K562 (cell line): Measurements from ENCODE around the gene FFAR1.

ENCODE experiments used
- BRCA1 ChIP-seq, 2 experiments: fragments of 450-650 bp in 1 of 2; sonication (generic) in 1 of 2; formaldehyde crosslinking in 1 of 2; IDR thresholded peaks; 2 replicates each; pipeline versions ENCODE4 v1.5.0 to v1.6.1; 2017 to 2020; ENCODE audit warnings: mild to moderate bottlenecking in 1 of 2, missing genetic modification reagents in 1 of 2
- EGR1 ChIP-seq: fragments of 450-650 bp; conservative IDR thresholded peaks from 2 replicates; pipeline ENCODE4 v1.6.1; 2017; ENCODE audit warnings: mild to moderate bottlenecking
- GATAD2B ChIP-seq: fragments of 450-650 bp; IDR thresholded peaks from 2 replicates; pipeline ENCODE4 v1.6.1; 2017; ENCODE audit warnings: mild to moderate bottlenecking, borderline replicate concordance
- MEIS2 ChIP-seq: fragments of 450-650 bp; IDR thresholded peaks from 2 replicates; pipeline ENCODE4 v1.6.1; 2014; ENCODE audit warnings: mild to moderate bottlenecking; ENCODE audit not compliant: partially characterized antibody
- NCOA1 ChIP-seq: fragments of 450-650 bp; IDR thresholded peaks from 2 replicates; pipeline ENCODE4 v1.6.1; 2016; ENCODE audit warnings: low read depth
- RBM15 ChIP-seq: fragments of 200-400 bp; formaldehyde crosslinking; IDR thresholded peaks from 2 replicates; pipeline ENCODE4 v1.6.1; 2018; ENCODE audit warnings: mild to moderate bottlenecking, low read length, moderate library complexity; ENCODE audit not compliant: insufficient read depth
- YBX1 ChIP-seq: fragments of 450-650 bp; IDR thresholded peaks from 2 replicates; pipeline ENCODE4 v1.7.1; 2016; ENCODE audit warnings: mild to moderate bottlenecking
- ZBED1 ChIP-seq: IDR thresholded peaks from 2 replicates; pipeline ENCODE4 v1.6.1; 2014
- ZNF140 ChIP-seq: fragments of 250-450 bp; sonication (Bioruptor Pico); IDR thresholded peaks from 2 replicates; pipeline ENCODE4 v1.8.0; 2021; ENCODE audit warnings: moderate library complexity, mild to moderate bottlenecking, inconsistent platforms
- TF ChIP-seq, protein P1 (sequence below): fragments of 250-450 bp; sonication (Bioruptor Pico); IDR thresholded peaks from 2 replicates; pipeline ENCODE4 v1.5.0; 2020; ENCODE audit warnings: mild to moderate bottlenecking, borderline replicate concordance
- TF ChIP-seq, protein P2 (sequence below): sonication (generic); formaldehyde crosslinking; IDR thresholded peaks from 2 replicates; pipeline ENCODE4 v1.8.1; 2023; ENCODE audit warnings: mild to moderate bottlenecking, missing genetic modification reagents
- TF ChIP-seq, protein P3 (sequence below): fragments of 450-650 bp; conservative IDR thresholded peaks from 2 replicates; pipeline ENCODE4 v1.6.1; 2016; ENCODE audit warnings: missing genetic modification characterization, low read depth, mild to moderate bottlenecking, control low read depth, missing compliant biosample characterization
- TF ChIP-seq, protein P4 (sequence below): sonication (generic); formaldehyde crosslinking; IDR thresholded peaks from 2 replicates; pipeline ENCODE4 v1.8.1; 2023; ENCODE audit warnings: mild to moderate bottlenecking, missing genetic modification reagents

DNA sequence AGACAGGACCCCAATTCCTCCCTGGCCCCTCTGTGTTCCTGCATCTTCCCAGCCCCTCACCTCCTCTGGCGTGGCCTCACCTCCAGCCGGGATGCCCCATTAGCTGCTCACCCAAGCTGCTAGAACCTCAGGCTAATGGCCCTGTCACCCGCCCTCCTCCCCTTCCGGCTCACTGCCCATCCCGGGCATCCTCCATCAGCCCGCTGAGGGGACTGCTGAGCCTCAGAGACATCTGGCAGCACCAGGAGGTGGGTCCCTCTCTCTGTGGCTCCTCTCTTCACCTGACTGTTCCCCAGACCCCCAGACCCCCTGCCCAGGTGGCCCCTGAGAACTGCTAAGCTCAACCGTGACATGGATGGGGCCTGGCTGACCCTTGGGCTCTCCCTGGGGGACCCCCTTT is 2.9 kb downstream of the FFAR1 start:
- TF ChIP-seq NCOA1 (no peak), EGR1 (no peak), ZBED1 (no peak), GATAD2B (no peak), BRCA1 (IDR thresholded peaks at IDR 0.05) (no peak), BRCA1 (CRISPR knock-in tag; IDR thresholded peaks at IDR 0.05) (no peak), MEIS2 (no peak), ZNF140 (CRISPR knock-in tag) (no peak), YBX1 (no peak), RBM15 (no peak)
- TF ChIP-seq, protein P1, sequence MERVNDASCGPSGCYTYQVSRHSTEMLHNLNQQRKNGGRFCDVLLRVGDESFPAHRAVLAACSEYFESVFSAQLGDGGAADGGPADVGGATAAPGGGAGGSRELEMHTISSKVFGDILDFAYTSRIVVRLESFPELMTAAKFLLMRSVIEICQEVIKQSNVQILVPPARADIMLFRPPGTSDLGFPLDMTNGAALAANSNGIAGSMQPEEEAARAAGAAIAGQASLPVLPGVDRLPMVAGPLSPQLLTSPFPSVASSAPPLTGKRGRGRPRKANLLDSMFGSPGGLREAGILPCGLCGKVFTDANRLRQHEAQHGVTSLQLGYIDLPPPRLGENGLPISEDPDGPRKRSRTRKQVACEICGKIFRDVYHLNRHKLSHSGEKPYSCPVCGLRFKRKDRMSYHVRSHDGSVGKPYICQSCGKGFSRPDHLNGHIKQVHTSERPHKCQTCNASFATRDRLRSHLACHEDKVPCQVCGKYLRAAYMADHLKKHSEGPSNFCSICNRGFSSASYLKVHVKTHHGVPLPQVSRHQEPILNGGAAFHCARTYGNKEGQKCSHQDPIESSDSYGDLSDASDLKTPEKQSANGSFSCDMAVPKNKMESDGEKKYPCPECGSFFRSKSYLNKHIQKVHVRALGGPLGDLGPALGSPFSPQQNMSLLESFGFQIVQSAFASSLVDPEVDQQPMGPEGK (CRISPR knock-in tag), result no peak
- TF ChIP-seq, protein P2, sequence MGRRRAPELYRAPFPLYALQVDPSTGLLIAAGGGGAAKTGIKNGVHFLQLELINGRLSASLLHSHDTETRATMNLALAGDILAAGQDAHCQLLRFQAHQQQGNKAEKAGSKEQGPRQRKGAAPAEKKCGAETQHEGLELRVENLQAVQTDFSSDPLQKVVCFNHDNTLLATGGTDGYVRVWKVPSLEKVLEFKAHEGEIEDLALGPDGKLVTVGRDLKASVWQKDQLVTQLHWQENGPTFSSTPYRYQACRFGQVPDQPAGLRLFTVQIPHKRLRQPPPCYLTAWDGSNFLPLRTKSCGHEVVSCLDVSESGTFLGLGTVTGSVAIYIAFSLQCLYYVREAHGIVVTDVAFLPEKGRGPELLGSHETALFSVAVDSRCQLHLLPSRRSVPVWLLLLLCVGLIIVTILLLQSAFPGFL (CRISPR knock-in tag), result no peak
- TF ChIP-seq, protein P3, sequence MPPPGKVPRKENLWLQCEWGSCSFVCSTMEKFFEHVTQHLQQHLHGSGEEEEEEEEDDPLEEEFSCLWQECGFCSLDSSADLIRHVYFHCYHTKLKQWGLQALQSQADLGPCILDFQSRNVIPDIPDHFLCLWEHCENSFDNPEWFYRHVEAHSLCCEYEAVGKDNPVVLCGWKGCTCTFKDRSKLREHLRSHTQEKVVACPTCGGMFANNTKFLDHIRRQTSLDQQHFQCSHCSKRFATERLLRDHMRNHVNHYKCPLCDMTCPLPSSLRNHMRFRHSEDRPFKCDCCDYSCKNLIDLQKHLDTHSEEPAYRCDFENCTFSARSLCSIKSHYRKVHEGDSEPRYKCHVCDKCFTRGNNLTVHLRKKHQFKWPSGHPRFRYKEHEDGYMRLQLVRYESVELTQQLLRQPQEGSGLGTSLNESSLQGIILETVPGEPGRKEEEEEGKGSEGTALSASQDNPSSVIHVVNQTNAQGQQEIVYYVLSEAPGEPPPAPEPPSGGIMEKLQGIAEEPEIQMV, result no peak
- TF ChIP-seq, protein P4, sequence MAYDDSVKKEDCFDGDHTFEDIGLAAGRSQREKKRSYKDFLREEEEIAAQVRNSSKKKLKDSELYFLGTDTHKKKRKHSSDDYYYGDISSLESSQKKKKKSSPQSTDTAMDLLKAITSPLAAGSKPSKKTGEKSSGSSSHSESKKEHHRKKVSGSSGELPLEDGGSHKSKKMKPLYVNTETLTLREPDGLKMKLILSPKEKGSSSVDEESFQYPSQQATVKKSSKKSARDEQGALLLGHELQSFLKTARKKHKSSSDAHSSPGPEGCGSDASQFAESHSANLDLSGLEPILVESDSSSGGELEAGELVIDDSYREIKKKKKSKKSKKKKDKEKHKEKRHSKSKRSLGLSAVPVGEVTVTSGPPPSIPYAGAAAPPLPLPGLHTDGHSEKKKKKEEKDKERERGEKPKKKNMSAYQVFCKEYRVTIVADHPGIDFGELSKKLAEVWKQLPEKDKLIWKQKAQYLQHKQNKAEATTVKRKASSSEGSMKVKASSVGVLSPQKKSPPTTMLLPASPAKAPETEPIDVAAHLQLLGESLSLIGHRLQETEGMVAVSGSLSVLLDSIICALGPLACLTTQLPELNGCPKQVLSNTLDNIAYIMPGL, result no peak
